Lower leg skin (tissue), 3 donors: ENCODE measurements around the gene TMEM115.

Experiments
- POLR2A ChIP-seq, 2 donors: fragments of 450-650 bp; IDR thresholded peaks; one replicate each; pipeline ENCODE4 v1.6.1; 2016 to 2017; ENCODE audit warnings: antibody characterized with exemption in 2 of 2, mild to moderate bottlenecking in 1 of 2, moderate library complexity in 1 of 2
- TF ChIP-seq, protein P1 (sequence below), 3 donors: fragments of 450-650 bp; IDR thresholded peaks; one replicate each; pipeline ENCODE4 v1.5.1; 2016; ENCODE audit warnings: antibody characterized with exemption in 3 of 3, mild to moderate bottlenecking in 3 of 3, moderate library complexity in 2 of 3

- TF ChIP-seq, protein P1, sequence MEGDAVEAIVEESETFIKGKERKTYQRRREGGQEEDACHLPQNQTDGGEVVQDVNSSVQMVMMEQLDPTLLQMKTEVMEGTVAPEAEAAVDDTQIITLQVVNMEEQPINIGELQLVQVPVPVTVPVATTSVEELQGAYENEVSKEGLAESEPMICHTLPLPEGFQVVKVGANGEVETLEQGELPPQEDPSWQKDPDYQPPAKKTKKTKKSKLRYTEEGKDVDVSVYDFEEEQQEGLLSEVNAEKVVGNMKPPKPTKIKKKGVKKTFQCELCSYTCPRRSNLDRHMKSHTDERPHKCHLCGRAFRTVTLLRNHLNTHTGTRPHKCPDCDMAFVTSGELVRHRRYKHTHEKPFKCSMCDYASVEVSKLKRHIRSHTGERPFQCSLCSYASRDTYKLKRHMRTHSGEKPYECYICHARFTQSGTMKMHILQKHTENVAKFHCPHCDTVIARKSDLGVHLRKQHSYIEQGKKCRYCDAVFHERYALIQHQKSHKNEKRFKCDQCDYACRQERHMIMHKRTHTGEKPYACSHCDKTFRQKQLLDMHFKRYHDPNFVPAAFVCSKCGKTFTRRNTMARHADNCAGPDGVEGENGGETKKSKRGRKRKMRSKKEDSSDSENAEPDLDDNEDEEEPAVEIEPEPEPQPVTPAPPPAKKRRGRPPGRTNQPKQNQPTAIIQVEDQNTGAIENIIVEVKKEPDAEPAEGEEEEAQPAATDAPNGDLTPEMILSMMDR (IDR thresholded peaks at IDR 0.05) = no peak
- no peak for TF ChIP-seq POLR2A (IDR thresholded peaks at IDR 0.05)
Observed at GRCh38 chr3:50381383-50381782, 22.1 kb upstream of the TMEM115 start.
